Natural killer cell treated with Interleukin-12 subunit alpha and Interleukin-12 subunit beta and Interleukin-15 and Interleukin-18, amount 100 ng/mL, for 72 hours (primary cell): Measurements from ENCODE around the gene CDH13. TPM values are rescaled to one million over a fixed set of nuclear protein-coding genes. Genes with fewer than 3 reads are reported as not detected.

Experiments used
- ATAC-seq, 2 donors: fragments of 150-1000 bp; cut with Tn5 transposase in 1 of 2; sonication (Bioruptor Pico), chemical (Tn5 transposase) in 1 of 2; 2 replicates each; pipeline ENCODE4 v1.10.0; 2021
- DNase-seq: peaks from one replicate; pipeline ENCODE4 v3.0.0; 2022; ENCODE audit warnings: low spot score
- H3K27ac Mint-ChIP-seq, 2 donors: 1 replicate in 1 of 2; 2 replicates in 1 of 2; pipeline ENCODE4 v1.8.0; 2022; ENCODE audit warnings: mixed read lengths in 2 of 2, mild to moderate bottlenecking in 1 of 2, moderate library complexity in 1 of 2
- H3K27me3 Mint-ChIP-seq, 2 donors: 1 replicate in 1 of 2; 2 replicates in 1 of 2; pipeline ENCODE4 v1.8.0; 2022; ENCODE audit warnings: mixed read lengths in 2 of 2
- H3K36me3 Mint-ChIP-seq: one replicate; pipeline ENCODE4 v1.8.0; 2022; ENCODE audit warnings: mixed read lengths
- H3K4me1 Mint-ChIP-seq, 2 donors: 1 replicate in 1 of 2; 2 replicates in 1 of 2; pipeline ENCODE4 v1.8.0; 2022; ENCODE audit warnings: low read depth in 2 of 2, mixed read lengths in 2 of 2, mild to moderate bottlenecking in 1 of 2
- H3K4me3 Mint-ChIP-seq: one replicate; pipeline ENCODE4 v1.8.0; 2022; ENCODE audit warnings: mixed read lengths
- H3K9me3 Mint-ChIP-seq: 2 replicates; pipeline ENCODE4 v1.8.0; 2022; ENCODE audit warnings: mixed read lengths
- total RNA-seq, 2 donors: library from RNA; stranded (reverse); gene quantifications; one replicate each; pipeline ENCODE4 v1.2.3, GENCODE V29; 2022

The CDH13 gene
- total RNA-seq, 2 donors from 2014 or later = not detected

DNA sequence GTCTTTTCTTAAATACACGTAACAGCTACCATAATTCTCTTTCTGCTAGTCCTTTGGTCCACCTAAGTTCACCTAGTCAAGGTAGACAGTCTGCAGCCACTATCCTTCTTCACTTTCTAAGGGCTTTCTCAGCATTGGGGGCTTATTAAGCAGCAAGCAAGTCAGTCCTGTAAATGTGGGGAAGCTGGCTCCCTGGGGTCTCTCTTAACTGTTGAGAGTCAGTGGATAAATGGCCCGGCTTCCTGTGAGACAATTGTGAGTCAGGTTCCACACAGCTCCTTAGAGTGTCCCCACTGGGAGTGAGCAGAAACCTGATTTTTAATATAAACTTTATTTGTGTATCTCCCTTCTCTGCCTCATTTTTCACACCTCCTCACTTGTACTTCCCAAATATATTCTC is 132.1 kb downstream of the CDH13 start:
- Mint-ChIP-seq H3K27me3 (peaks cover 0 to 5% of the 10 kb centered on the region in 2 donors), H3K4me1 (peaks cover 19 to 22% of the 10 kb centered on the region in 2 donors), H3K9me3 (peaks cover 2% of the 10 kb centered on the region), H3K36me3 (no peaks in the 10 kb centered on the region), H3K4me3 (no peak overlapping the region), H3K27ac (no peak overlapping the region)
- DNase-seq (no peak), ATAC-seq (no peak)

DNA sequence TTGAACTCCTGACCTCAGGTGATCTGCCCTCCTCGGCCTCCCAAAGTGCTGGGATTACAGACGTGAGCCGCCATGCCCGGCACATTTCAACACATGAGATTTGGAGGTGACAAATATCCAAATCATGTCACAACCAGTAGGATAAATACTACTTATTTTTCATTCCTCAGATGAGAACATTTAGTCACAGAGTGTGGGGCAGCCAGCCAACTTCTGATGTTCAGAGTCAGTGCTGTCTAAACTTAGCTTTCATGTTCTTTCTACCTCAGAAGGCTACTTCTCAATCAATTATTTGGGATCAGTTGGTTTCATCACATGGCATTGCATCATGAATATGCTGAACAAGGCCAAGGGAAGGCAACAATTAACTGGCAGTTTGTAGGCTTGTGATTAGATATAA is 134.5 kb downstream of the CDH13 start:
- peaks cover 19 to 22% of the 10 kb centered on the region in 2 donors for H3K4me1 Mint-ChIP-seq
- peaks cover 2% of the 10 kb centered on the region for H3K9me3 Mint-ChIP-seq
- no peak overlapping the region for H3K4me3 Mint-ChIP-seq
- H3K36me3 Mint-ChIP-seq = no peaks in the 10 kb centered on the region
- DNase-seq (no peak), ATAC-seq (no peak)
- peak overlapping the region in 1 of 2 donors; percentile 40 for H3K27ac Mint-ChIP-seq
- peaks cover 0 to 2% of the 10 kb centered on the region in 2 donors for H3K27me3 Mint-ChIP-seq

DNA sequence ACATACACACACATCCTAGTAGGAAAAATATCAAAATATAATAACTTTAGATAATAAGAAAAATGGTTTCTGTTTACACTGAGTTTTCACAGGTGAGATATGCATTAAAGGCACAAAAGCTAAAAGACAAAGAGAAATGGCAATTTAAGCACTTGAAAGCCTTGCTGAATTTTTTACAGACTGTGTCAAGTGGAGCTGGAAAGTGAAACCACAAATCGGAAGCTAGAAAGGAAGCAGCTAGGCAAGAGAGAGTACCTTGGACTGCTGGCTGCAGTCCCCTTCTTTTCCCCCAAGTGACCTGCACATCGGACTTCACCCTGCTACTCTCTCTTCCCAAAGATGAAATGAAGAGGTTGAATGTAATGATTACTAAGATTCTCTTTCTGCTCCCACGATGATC is 135.1 kb downstream of the CDH13 start:
- no peak for ATAC-seq
- Mint-ChIP-seq H3K36me3 (peaks cover under 1% of the 10 kb centered on the region), H3K4me3 (peak overlapping the region; percentile 72), H3K9me3 (peaks cover 2% of the 10 kb centered on the region), H3K27ac (peak overlapping the region in 1 of 2 donors; percentile 40), H3K4me1 (peaks cover 19 to 22% of the 10 kb centered on the region in 2 donors), H3K27me3 (peaks cover 3 to 4% of the 10 kb centered on the region in 2 donors)
- no peak for DNase-seq

DNA sequence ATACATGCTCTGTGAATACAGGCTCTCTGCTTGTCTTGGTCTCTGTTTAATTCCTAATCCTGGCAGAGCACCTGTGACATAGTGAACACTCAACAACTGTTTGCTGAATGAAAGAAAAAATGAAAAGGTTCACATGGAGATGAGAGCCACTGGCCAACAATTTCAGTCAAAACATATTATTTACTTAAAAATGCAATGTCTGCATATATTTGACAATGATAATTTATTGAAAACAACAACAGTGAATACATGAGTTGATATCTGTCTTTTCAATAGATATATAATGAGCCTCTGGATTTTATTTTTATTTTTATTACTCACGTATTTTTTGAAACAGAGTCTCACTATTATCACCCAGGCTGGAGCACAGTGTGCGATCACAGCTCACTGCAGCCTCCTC is 136.6 kb downstream of the CDH13 start:
- Mint-ChIP-seq H3K9me3 (peaks cover 2% of the 10 kb centered on the region), H3K4me1 (peaks cover 16 to 22% of the 10 kb centered on the region in 2 donors), H3K36me3 (peaks cover 4% of the 10 kb centered on the region), H3K27me3 (peaks cover 10 to 14% of the 10 kb centered on the region in 2 donors), H3K4me3 (no peak overlapping the region), H3K27ac (no peak overlapping the region)
- ATAC-seq (no peak), DNase-seq (no peak)

DNA sequence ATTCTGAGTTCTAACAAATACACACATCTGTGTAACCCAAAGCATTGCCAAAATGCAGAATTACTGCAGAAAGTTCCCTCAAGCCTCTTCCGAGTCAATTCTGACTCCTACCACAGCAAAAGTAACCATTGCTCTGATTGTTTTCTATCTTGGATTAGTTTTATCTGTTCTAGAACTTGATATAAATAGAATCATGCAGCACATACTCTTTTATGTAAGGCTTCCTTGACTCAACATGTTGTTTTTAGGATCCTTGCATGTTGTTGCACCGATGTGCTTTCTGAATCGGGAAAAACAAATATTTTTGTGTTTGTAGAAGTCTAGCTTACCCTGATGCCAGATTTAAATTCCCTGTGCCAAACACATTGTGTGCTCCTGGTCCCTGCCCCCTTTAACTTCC is 140.4 kb downstream of the CDH13 start:
- no peaks in the 10 kb centered on the region for H3K9me3 Mint-ChIP-seq
- peaks cover 12 to 14% of the 10 kb centered on the region in 2 donors for H3K27me3 Mint-ChIP-seq
- ATAC-seq (no peak), DNase-seq (no peak)
- H3K4me3 Mint-ChIP-seq = no peak overlapping the region
- H3K36me3 Mint-ChIP-seq = peaks cover 4% of the 10 kb centered on the region
- H3K27ac Mint-ChIP-seq = no peak overlapping the region
- H3K4me1 Mint-ChIP-seq = peaks cover 7 to 10% of the 10 kb centered on the region in 2 donors

DNA sequence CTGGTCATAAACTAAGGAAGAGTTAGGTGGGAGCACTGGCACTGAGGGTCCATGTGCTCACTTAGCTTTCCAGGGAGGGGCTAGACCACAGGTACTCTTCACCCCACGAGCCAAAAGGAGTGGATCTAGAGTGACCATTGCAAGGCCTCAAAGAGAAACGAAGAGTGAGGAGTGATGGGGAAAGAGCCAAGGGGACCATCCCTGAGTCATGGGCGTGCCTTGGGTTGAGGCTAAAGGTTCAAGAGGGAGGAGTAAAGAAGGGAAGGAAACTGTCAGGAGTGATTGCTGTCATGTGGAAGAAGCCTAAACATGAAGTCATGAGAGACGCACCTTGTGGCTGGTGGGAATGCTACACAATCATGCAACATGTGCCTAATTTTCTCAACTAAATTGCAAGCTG is 141.0 kb downstream of the CDH13 start:
- peaks cover 9 to 10% of the 10 kb centered on the region in 2 donors for H3K4me1 Mint-ChIP-seq
- H3K27me3 Mint-ChIP-seq = peaks cover 12 to 14% of the 10 kb centered on the region in 2 donors
- H3K4me3 Mint-ChIP-seq = no peak overlapping the region
- DNase-seq (no peak), ATAC-seq (no peak)
- no peaks in the 10 kb centered on the region for H3K9me3 Mint-ChIP-seq
- H3K27ac Mint-ChIP-seq = no peak overlapping the region
- H3K36me3 Mint-ChIP-seq = peaks cover 4% of the 10 kb centered on the region

DNA sequence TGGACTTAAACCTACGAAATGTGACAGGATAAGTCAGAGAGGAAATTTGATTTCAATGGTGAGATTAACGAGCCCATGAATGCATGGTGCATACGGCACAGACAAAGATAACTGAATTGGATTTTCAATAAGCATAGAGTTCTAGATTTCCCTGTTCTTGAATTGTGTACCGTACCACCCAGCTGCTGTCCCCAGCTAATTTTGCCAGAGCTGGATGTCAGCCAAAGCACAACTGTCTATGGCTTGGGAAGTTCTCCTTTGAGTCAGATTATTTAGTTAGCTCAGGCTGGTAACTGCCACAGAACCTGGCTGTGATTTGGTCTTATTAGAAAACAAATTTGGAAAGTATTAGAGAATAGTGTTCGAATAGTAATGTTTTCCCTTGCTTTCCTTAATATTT is 143.1 kb downstream of the CDH13 start:
- DNase-seq = no peak
- H3K4me1 Mint-ChIP-seq = peaks cover 16 to 20% of the 10 kb centered on the region in 2 donors
- no peak for ATAC-seq
- no peaks in the 10 kb centered on the region for H3K9me3 Mint-ChIP-seq
- no peak overlapping the region for H3K27ac Mint-ChIP-seq
- peaks cover 4% of the 10 kb centered on the region for H3K36me3 Mint-ChIP-seq
- peaks cover 12 to 14% of the 10 kb centered on the region in 2 donors for H3K27me3 Mint-ChIP-seq
- H3K4me3 Mint-ChIP-seq = no peak overlapping the region

DNA sequence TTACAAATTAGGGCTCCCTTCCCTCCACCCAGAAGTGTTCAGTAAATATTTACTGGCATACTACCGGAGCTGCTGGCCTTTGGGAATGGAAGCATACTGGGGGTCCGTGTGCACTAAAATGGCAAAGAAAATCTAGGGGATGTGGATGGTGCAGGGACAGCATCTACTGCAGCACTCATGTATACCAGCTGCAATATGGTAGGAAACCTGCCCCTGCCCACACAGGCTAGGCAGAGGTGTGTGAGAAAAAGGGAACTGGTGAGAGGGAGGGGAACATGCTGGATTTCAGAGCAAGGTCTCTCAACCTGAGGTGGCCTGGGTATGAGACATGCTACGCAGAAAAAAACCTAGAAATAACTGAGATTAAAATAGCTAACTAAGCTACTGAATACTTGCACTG is 145.4 kb downstream of the CDH13 start:
- Mint-ChIP-seq H3K4me1 (peaks cover 31 to 32% of the 10 kb centered on the region in 2 donors), H3K27me3 (peaks cover 7 to 9% of the 10 kb centered on the region in 2 donors), H3K27ac (peak overlapping the region in 1 of 2 donors; percentile 81), H3K4me3 (no peak overlapping the region), H3K9me3 (no peaks in the 10 kb centered on the region), H3K36me3 (no peaks in the 10 kb centered on the region)
- no peak for DNase-seq
- no peak for ATAC-seq

DNA sequence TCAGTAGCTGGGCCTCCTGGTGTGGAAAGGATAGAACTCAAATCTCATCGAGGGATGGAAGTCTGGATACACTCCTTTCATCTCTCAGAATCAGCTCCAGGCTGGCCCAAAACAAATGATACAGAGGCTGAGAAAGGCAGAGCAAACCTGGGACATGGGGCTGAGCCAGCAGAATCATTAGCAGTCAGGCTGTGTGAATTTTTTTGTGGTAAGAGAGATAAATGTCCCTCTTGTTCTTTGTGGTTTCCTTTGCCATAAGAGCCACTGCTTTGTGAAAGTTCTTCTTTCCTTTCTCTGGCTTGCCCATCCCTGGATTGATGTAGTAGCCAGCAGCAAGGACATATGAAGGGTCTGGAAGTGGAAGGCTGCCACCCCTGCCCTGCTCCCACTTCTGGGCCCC is 146.2 kb downstream of the CDH13 start:
- ATAC-seq (peak in 1 of 2 donors; percentile 45), DNase-seq (no peak)
- Mint-ChIP-seq H3K27me3 (peaks cover 0 to 4% of the 10 kb centered on the region in 2 donors), H3K27ac (peak overlapping the region; percentile 52 to 81), H3K4me3 (peak overlapping the region; percentile 40), H3K9me3 (no peaks in the 10 kb centered on the region), H3K4me1 (peaks cover 32 to 34% of the 10 kb centered on the region in 2 donors), H3K36me3 (no peaks in the 10 kb centered on the region)

DNA sequence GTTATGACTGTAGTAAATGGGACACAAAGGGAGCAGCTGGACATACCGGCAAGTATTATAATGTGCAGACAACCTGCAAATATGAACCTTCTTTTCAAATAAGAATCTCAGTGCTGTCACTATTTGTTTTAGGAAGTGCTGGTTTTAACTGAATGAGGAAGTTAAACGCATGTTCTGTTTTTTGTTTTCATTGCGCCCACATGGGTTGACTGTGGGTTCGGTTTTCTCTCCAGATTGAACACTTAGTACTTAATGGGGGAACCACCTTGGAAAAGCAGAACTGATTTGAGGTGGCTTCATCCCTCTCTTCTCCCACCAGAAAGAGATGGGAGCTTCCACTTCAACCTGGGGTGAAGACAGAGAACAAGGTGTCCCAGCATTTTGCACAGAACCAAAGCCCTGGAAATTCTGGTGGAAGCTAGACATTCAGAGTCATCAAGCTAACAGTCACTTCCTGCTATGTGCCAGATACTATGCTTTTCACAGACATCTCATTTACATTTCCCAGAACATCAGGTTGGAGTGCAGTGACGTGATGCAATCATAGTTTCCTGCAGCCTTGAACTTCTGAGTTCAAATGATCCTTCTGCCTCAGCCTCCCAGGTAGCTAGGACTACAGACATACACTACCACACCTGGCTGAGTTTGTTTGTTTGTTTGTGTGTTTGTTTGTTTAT is 149.8 kb downstream of the CDH13 start:
- peaks cover 10 to 12% of the 10 kb centered on the region in 2 donors for H3K27me3 Mint-ChIP-seq
- no peaks in the 10 kb centered on the region for H3K36me3 Mint-ChIP-seq
- ATAC-seq (peak; percentile 72 to 78), DNase-seq (no peak)
- peak overlapping the region; percentile 42 for H3K4me3 Mint-ChIP-seq
- peaks cover 38 to 42% of the 10 kb centered on the region in 2 donors for H3K4me1 Mint-ChIP-seq
- H3K27ac Mint-ChIP-seq = peak overlapping the region; percentile 62 to 82
- peaks cover 2% of the 10 kb centered on the region for H3K9me3 Mint-ChIP-seq

DNA sequence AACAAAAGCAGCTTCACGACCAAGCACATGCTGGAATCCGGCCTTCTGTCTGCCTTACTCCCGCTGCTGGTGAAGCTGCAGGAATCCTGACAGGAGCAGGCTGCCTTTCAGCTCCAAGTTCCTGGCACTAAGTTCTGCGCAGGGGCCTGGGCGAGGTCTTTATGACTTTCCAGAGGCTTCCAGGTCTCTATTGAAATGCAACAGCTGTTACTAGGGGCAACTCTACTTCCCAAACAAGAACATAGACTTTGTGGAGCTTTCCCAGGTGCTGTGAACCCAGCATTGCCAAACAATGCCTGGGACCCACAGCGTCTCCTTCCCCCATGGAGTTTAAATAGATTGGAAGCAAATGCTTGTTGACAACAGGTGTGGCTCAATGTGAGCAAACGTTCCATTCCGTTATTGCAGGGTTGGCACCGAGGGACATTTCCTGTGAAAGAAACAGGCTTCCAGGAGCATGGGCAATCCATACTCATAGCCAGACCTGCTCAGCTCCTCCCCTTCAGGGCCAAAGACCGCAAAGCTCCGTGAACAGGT is 156.0 kb downstream of the CDH13 start:
- H3K27ac Mint-ChIP-seq = no peak overlapping the region
- H3K4me1 Mint-ChIP-seq = peaks cover 19 to 32% of the 10 kb centered on the region in 2 donors
- H3K27me3 Mint-ChIP-seq = peaks cover 10 to 12% of the 10 kb centered on the region in 2 donors
- no peak overlapping the region for H3K4me3 Mint-ChIP-seq
- H3K36me3 Mint-ChIP-seq = no peaks in the 10 kb centered on the region
- ATAC-seq (no peak), DNase-seq (no peak)
- H3K9me3 Mint-ChIP-seq = peaks cover 7% of the 10 kb centered on the region

DNA sequence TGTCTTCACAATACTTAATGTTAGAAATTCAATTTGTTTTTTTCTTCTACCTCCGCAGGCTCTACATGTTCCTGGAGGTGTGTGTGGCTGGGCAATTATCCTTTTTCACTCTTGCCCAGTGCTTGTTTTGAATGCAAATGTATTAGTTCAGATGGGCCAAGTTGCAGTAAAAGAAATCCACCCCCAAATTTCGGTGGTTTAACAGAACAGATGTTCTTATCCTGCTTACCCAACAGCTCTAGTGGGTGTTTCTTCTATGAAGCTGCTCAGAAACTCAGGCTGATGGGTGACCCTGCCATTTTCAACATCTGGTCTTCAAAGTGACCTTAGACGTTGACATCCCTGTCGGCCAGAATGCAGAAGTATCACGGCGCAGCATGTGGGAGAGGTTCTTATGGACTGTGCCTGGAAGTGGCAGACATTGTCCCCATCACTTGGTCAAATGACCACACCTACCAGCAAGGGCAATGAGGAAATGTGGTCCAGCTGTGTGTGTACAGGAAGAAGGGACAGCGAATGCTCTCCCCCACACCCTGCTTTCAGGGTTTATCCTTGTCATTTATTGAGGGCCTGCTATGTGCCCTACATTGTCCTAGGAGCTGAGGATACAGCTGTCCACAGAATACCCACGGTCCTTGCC is 157.3 kb downstream of the CDH13 start:
- H3K27ac Mint-ChIP-seq = no peak overlapping the region
- H3K27me3 Mint-ChIP-seq = peaks cover 6% of the 10 kb centered on the region in 2 donors
- ATAC-seq = no peak
- DNase-seq = no peak
- H3K4me1 Mint-ChIP-seq = peaks cover 15 to 32% of the 10 kb centered on the region in 2 donors
- H3K4me3 Mint-ChIP-seq = no peak overlapping the region
- H3K36me3 Mint-ChIP-seq = no peaks in the 10 kb centered on the region
- peaks cover 7% of the 10 kb centered on the region for H3K9me3 Mint-ChIP-seq

DNA sequence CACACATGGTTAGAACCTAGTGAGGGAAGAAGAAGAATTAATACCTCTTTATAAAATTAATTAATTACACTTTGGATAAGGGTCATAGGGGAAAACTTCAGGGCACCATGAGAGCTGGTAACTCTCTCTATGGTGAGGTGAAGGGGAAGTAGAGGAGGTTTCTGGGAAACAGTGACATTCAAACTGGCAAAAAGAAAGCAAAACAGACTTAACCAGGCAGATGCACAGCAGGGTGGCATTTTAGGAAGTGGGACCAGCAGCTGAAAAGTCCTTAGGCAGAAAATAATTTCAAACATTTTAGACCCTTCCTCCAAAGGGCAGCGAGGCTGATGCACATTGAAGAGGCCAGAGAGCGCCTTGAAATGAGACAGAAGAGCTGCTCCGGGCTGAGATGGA is 157.8 kb downstream of the CDH13 start:
- H3K9me3 Mint-ChIP-seq = peaks cover 7% of the 10 kb centered on the region
- ATAC-seq = no peak

DNA sequence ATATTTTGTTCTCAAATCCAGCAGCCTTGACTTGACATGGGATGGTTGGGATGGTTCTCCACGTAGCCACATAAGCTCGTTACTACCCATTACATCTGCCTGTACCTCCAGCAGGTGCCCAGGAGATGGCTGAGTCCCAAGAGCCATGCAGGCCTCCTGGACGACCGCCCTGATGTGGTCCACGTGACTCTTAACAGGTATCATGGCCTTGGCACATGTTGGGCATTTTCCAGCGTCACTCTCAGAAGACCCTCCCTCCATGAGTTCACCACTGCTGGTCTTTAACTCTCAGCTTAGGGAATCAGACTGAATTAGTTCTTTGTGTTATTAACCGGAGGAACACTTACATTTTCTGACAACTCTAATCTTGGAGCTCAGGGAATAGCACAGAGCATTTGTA is 161.5 kb downstream of the CDH13 start:
- Mint-ChIP-seq H3K36me3 (no peaks in the 10 kb centered on the region), H3K4me3 (no peak overlapping the region), H3K4me1 (peaks cover 6 to 21% of the 10 kb centered on the region in 2 donors), H3K27ac (no peak overlapping the region), H3K27me3 (no peaks in the 10 kb centered on the region), H3K9me3 (peaks cover 3% of the 10 kb centered on the region)
- DNase-seq (no peak), ATAC-seq (no peak)

More for the DNA sequence above, 157.8 kb downstream of the CDH13 start:
- Mint-ChIP-seq H3K27ac (no peak overlapping the region), H3K4me3 (no peak overlapping the region), H3K4me1 (peaks cover 15 to 32% of the 10 kb centered on the region in 2 donors), H3K36me3 (no peaks in the 10 kb centered on the region), H3K27me3 (peaks cover under 1% of the 10 kb centered on the region in 2 donors)
- DNase-seq = no peak
